Spinal cord (tissue), 10 donors: ENCODE results near the gene ILK. TPM values are rescaled to one million over a fixed set of nuclear protein-coding genes. Genes with fewer than 3 reads are reported as not detected.

Source experiments
- DNase-seq, 6 donors: peaks; one replicate each; pipeline versions ENCODE4 v3.0.0 to v3.0.0-alpha.2; 2013 to 2015; ENCODE audit warnings: low spot score in 6 of 6, low read depth in 4 of 6
- H3K27ac ChIP-seq: one replicate; pipeline ENCODE4 v1.5.1; 2013; ENCODE audit warnings: low read depth, low read length, control low read depth
- H3K27me3 ChIP-seq: one replicate; pipeline ENCODE4 v1.6.1; 2013; ENCODE audit warnings: low read length; ENCODE audit not compliant: control insufficient read depth, insufficient read depth
- H3K36me3 ChIP-seq: one replicate; pipeline ENCODE4 v1.6.1; 2013; ENCODE audit warnings: low read length; ENCODE audit not compliant: control insufficient read depth, insufficient read depth
- H3K4me1 ChIP-seq: one replicate; pipeline ENCODE4 v1.6.1; 2013; ENCODE audit warnings: low read length; ENCODE audit not compliant: control insufficient read depth, insufficient read depth
- H3K4me3 ChIP-seq: one replicate; pipeline ENCODE4 v1.5.1; 2013; ENCODE audit warnings: low read depth, low read length, control low read depth
- H3K9me3 ChIP-seq: one replicate; pipeline ENCODE4 v1.6.1; 2013; ENCODE audit warnings: low read length; ENCODE audit not compliant: control insufficient read depth, insufficient read depth
- WGBS: methylation state at CpG from one replicate; pipeline ENCODE4 v1.1.5; 2013; ENCODE audit warnings: missing lambda C conversion rate; ENCODE audit not compliant: insufficient coverage; 5-methylcytosine and 5-hydroxymethylcytosine counted together
- polyA plus RNA-seq, 2 donors: library from polyadenylated mRNA; unstranded; fragments of 120-200 nt; gene quantifications; one replicate each; pipeline ENCODE4 v1.2.1, GENCODE V29; 2013; ENCODE audit not compliant: insufficient read length in 2 of 2
- total RNA-seq, 2 donors: library from RNA; depleted of rRNA in 1 of 2; stranded (reverse); fragments of 120-200 nt in 1 of 2; fragments of >200 nt in 1 of 2; gene quantifications; one replicate each; pipeline versions ENCODE4 v1.2.3 to v1.2.4, GENCODE V29; 2013 to 2014
- donor health status: healthy.

Gene ILK
- total and polyA plus RNA-seq, 4 donors, result 87.6 to 175 (median 123) TPM

DNA sequence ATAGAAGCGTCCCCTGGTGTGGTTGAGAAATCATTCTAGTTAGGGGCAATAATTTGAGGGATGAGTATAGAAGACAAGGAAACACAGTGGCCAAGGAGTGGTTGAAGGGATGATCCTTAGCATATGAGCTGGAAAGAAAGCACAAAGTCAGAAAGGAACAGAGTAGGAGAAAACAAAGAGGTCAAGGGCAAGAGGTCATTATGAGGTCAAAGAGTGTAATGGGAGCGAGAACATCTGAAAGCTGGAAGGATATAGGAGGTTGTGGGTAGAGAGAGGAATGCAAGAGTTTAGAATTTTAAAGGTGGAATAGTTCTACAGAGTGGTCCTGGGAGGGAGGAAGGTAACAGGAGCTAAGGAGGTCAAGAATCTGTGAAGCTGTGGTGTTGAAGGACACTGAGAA, 50.1 kb downstream of the ILK start:
- H3K27ac ChIP-seq, result no peak overlapping the region
- H3K4me1 ChIP-seq, result peaks cover 16% of the 10 kb centered on the region
- DNase-seq, result no peak
- WGBS, result 88% methylated on average over 2 of the region's 2 CpGs
- peaks cover 6% of the 10 kb centered on the region for H3K27me3 ChIP-seq
- no peaks in the 10 kb centered on the region for H3K9me3 ChIP-seq
- H3K36me3 ChIP-seq, result peaks cover 15% of the 10 kb centered on the region
- no peak overlapping the region for H3K4me3 ChIP-seq

DNA sequence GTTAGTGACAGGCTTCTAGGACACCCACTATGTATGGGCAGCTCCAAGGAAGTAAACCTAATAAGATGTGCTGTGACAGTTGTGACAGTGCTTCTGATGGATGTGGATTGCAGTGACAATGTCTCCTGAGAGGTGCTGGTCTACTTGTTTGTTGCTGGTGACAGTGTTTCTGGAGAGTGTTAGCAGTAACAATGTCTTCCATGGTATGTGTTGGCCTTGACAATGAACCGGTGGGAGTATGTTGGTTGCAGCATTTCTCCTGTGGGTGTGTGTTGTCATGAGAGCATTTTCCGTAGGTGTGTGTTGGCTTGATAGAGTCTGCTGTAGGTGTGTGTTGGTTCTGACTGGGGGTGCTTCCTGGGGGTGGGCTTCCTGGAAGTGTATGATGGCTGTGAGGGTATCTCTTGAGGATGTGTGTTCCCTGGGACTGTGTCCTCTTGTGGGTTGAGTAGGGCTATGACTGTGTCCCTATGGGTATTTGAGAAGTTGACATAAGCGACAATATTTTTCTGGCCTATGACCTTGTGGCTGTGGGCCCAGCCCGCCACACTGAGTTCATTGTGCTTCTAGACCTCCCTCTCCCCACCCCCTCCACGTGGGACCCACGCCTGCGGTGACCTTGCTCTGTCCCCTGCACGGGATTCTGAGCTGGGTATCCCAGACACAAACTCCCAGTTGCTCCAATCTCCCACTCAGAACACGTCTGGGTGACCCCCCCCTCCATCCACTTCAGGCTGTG, 50.9 kb downstream of the ILK start:
- H3K4me3 ChIP-seq, result peak overlapping the region; percentile 60
- H3K27ac ChIP-seq, result peak overlapping the region; percentile 71
- no peaks in the 10 kb centered on the region for H3K9me3 ChIP-seq
- 26% methylated on average over 8 of the region's 9 CpGs for WGBS
- H3K27me3 ChIP-seq, result peaks cover 6% of the 10 kb centered on the region
- H3K36me3 ChIP-seq, result peaks cover 11% of the 10 kb centered on the region
- H3K4me1 ChIP-seq, result peaks cover 16% of the 10 kb centered on the region
- peak in 1 of 6 donors; percentile 22 for DNase-seq

DNA sequence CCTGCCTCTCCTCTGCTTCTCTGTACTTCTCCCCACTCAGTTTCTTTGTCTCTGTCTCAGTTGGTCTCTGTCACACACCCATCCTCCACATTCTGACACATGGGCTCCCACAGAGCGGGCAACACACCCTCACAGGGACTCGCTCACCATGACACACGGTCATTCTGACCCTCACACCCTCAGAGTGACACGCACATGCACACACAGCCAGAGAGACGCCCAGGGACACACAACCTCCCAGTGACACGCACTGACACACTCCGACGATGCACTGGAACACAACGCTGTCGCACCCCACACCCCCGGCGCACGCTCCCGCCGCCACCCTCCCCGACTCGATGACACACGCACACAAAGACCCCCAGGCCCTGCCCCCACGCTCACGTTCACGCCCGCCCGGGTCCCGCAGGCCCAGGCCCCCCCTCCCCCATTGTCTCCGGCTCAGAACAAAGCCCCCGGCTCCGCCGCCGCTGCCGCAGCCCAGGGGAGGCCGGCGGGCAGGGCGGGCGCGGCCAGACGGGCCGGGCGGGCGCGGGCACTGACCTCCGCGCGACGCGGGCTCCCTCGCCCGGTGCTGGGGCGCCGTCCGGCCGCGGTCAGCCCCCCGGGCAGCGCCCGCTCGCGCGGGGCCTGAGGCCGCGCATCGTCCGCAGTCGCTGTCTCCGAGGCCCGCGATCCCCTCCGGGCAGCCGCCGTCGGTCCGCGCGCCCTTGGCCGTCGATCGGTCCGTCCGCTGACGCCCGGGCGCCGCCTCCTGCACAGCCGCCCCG, 51.6 kb downstream of the ILK start:
- Histone ChIP-seq H3K36me3 (peaks cover 5% of the 10 kb centered on the region), H3K4me1 (peaks cover 16% of the 10 kb centered on the region), H3K9me3 (no peaks in the 10 kb centered on the region), H3K27ac (peak overlapping the region; percentile 71), H3K27me3 (peaks cover 4% of the 10 kb centered on the region), H3K4me3 (peak overlapping the region; percentile 60)
- DNase-seq, result peak in 4 of 6 donors; percentile 13 to 89 (median 52)
- under 1% methylated on average over 54 of the region's 84 CpGs for WGBS

DNA sequence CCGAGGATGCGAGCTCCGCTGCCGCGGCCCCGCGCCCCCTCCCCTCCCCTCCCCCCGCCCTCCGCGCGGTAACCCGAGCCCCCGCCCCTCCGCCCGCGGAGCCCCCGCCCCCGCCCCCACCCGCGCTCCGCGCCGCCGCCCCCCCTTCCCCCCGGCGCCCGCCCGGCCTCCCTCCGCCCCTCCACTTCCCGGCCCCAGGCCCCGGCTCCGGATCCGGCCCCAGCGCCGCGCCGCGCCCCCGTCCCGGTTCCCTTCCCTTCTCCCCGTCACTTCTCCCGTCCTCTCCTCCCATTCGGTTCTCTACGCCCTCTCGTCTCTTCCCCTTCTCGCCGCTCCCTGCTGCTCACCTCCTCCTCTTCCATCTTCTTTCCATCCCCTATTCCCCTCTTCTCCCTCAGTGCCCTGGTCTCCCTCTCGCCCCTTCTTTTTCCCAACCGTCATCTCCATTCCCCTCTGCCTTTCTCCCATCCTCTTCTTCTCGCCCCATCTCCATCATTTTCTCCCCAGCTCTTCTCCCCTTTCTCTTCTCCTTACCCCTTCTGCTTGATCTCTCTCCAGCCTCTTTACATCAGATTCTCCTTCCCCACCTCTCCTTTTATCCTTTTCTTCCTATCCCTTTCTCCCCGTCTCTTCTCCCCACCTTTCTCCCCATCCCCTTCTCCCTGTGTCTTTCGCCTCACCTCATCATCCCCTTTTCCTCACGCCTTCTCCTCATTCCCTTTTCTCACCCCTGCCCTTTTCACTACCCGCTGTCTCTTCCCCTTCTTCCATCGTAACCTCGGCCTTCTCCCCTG, 52.4 kb downstream of the ILK start, which contains the start of gene DCHS1:
Gene DCHS1 (minus strand): TSS at position 20 of the 794 bp plus-strand sequence. CDS start 14,196 bp downstream, outside the sequence.
- DNase-seq, result peak in 3 of 6 donors; percentile 13 to 82 (median 80)
- H3K4me1 ChIP-seq, result peaks cover 16% of the 10 kb centered on the region
- H3K27me3 ChIP-seq, result peaks cover 4% of the 10 kb centered on the region
- H3K27ac ChIP-seq, result peak within 1 kb of the TSS; percentile 81
- peak within 1 kb of the TSS; percentile 63 for H3K4me3 ChIP-seq
- 1% methylated on average over 22 of the region's 56 CpGs for WGBS
- no peaks in the 10 kb centered on the region for H3K9me3 ChIP-seq
- peaks cover 3% of the 10 kb centered on the region for H3K36me3 ChIP-seq

DNA sequence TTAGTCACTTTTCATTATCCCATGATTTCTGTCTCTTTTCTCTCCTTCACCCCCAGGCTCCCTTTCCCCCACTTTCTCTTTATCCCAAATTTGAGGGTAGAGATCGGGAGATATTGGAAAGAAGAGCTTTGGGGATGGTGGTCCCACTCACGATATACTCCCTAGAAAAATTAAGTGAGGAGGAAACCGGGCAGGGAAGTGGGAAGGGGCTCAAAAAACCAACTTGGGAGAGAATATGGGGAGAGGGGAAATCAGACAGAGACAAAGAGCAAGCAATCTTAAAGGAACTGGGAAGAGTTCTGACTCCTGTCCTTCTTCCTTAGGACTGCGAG, 53.0 kb downstream of the ILK start:
- 37% methylated on average over 3 of the region's 4 CpGs for WGBS
- Histone ChIP-seq H3K36me3 (no peaks in the 10 kb centered on the region), H3K4me1 (peaks cover 16% of the 10 kb centered on the region), H3K27me3 (peaks cover 4% of the 10 kb centered on the region), H3K9me3 (no peaks in the 10 kb centered on the region), H3K4me3 (peak overlapping the region; percentile 63), H3K27ac (peak overlapping the region; percentile 25)
- DNase-seq, result peak in 1 of 6 donors; percentile 38

DNA sequence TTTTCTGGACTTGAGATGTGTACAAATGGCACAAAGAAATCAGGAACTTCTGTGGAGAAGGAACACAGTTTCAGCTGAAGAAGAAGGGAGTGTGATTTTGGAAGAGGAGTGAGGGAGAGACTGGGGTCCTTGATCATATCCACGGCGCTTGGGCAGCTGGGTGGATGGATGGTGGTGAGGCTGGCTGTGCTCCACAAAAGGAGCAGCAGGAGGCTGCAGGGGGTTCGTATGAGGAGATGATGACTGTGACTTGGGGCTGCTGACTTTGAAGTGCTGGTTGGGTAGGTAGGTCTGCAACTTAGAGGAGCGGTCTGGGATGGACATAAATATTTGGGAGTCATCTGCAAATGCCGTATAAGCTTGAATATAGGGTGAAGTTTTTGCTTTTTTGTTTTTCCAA, 53.4 kb downstream of the ILK start:
- peak in 1 of 6 donors; percentile 44 for DNase-seq
- no peak overlapping the region for H3K4me3 ChIP-seq
- 32% methylated on average over 3 of the region's 5 CpGs for WGBS

DNA sequence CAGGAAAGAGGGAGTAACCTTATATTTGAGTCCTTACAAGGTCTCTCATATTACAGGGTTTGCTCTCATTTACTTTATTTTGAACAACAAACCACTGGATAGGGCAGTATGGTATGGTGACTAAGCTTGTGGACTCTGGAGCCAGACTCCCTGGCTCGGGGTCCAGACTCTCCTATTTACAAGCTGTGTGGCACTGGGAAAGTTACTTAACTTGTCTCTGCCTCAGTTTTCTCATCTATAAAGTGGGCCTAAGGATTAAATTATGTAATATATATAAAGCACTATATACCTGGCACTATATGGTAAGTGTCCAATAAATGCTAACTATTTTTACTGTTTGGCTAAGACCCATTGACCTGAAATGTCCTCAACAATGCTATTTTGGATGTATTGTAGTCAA, 53.8 kb downstream of the ILK start:
- Histone ChIP-seq H3K4me3 (no peak overlapping the region), H3K4me1 (peaks cover 16% of the 10 kb centered on the region), H3K27ac (no peak overlapping the region), H3K9me3 (no peaks in the 10 kb centered on the region), H3K27me3 (peaks cover 4% of the 10 kb centered on the region), H3K36me3 (no peaks in the 10 kb centered on the region)
- DNase-seq, result no peak
- WGBS, result no CpG with 5 or more reads among the region's 1 CpG

More for the DNA sequence above, 53.4 kb downstream of the ILK start:
- Histone ChIP-seq H3K27ac (peak overlapping the region; percentile 25), H3K27me3 (peaks cover 4% of the 10 kb centered on the region), H3K9me3 (no peaks in the 10 kb centered on the region), H3K36me3 (no peaks in the 10 kb centered on the region), H3K4me1 (peaks cover 16% of the 10 kb centered on the region)

DNA sequence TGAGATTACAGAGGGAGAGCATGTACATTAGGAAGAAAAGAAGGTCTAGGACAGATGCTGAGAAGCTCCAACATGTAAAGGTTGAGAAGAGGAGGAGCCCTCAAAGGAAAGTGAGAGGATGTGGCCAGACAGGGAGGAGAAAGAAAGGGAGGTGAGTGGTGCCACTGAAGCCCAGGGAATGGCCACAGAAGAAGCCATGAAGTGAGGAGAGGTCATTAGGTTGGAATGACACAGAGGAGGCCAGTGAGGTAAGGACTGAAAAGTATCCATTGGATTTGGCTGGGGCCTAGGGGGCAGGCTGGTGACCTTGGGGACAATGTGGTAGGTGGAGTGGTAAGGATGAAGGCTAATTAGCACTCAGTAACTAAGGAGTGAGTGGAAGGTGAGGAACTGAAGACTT, 55.1 kb downstream of the ILK start:
- H3K4me1 ChIP-seq, result peaks cover 16% of the 10 kb centered on the region
- H3K9me3 ChIP-seq, result no peaks in the 10 kb centered on the region
- no peak for DNase-seq

More for the DNA sequence above, 55.1 kb downstream of the ILK start:
- no peak overlapping the region for H3K27ac ChIP-seq
- no peak overlapping the region for H3K4me3 ChIP-seq
- peaks cover 4% of the 10 kb centered on the region for H3K27me3 ChIP-seq
- H3K36me3 ChIP-seq, result no peaks in the 10 kb centered on the region
